Stimulated activated CD4-positive, alpha-beta T cell treated with anti-CD3 and anti-CD28 coated beads, Interleukin-15, amount 100 ng/mL, for 24 hours (primary cell): ENCODE measurements around the gene ENOX2.
"Not testable (repeated sequence)": the region's sequence is repeated elsewhere in the genome, so short reads cannot be mapped to it uniquely, and the experiment has no call there.

Experiments
- DNase-seq: peaks from one replicate; pipeline ENCODE4 v3.0.0-alpha.2; 2020

The ENOX2 gene

DNA sequence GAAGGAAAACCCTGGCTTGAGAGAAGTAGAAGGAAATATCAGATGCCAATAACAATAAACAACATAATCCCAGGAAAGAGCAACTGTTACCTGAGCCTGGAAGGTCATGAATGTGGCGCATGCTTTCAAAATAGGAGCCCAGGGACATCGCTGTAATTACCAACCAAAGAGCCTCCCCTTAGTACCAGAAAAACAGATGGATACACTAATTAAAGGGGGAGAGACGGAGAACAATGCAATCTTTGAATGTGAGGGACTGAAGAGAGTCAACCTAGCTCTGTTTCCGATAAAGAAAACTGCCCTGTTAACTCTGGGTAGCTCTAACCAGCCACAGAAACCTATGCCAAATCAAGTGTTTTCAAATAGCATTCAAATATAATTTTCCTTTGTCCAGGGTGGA lies 161.4 kb downstream of the ENOX2 start:
- no peak for DNase-seq

- no peak for DNase-seq
These were observed 161.9 kb downstream of the ENOX2 start for GRCh38 chrX:130741151-130741550.

GRCh38 chrX:130738638-130739195 lies 164.3 kb downstream of the ENOX2 start:
- DNase-seq: no peak

- no peak for DNase-seq
These were observed 168.3 kb downstream of the ENOX2 start for GRCh38 chrX:130734713-130735112.

DNA sequence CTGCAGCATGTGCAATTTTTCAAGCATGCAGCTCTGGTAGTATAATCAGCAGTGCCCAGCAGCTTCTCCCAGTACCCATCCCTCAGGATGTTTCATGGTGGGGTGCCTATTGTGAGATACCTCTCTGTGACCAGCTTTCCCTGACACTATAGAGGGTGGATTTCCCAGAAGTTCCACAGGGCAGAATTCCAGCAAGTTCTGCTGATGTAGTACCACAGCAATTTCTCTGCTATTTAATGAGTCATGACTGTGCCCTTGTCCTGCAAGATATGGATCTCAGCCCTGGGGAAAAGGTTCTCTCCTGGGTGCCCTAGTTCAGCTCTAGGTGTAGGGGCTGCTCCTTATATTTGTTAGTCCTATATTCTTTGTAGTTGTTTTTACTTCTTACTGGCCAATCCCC lies 174.8 kb downstream of the ENOX2 start:
- no peak for DNase-seq

- no peak for DNase-seq
These were observed 176.3 kb downstream of the ENOX2 start for GRCh38 chrX:130726661-130727060.

- no peak for DNase-seq
These were observed 177.5 kb downstream of the ENOX2 start for GRCh38 chrX:130725519-130725918.

- no peak for DNase-seq
These were observed 183.6 kb downstream of the ENOX2 start for GRCh38 chrX:130719413-130719812.

- no peak for DNase-seq
These were observed 184.9 kb downstream of the ENOX2 start for GRCh38 chrX:130718137-130718536.

GRCh38 chrX:130716781-130717413 lies 186.1 kb downstream of the ENOX2 start:
- no peak for DNase-seq

DNA sequence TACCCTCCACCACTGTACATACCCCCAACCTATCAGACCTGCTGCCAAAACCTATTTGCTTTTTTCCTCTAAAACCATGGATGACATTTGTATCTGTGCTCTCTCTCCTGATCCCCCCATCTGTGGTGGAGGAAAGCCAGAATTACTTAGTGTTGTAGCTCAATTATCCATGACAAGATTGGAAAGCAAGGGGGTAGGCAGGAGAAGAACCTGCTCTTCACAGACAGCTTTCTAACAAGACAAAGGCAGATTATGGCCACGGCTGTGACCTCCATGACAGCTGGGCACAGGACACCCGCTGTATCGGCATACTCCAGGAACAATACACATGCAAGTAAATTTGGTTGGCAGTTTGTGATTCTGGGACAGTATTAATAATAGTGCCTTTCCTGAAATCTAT lies 186.7 kb downstream of the ENOX2 start:
- no peak for DNase-seq

GRCh38 chrX:130715299-130715698 lies 187.7 kb downstream of the ENOX2 start:
- no peak for DNase-seq

DNA sequence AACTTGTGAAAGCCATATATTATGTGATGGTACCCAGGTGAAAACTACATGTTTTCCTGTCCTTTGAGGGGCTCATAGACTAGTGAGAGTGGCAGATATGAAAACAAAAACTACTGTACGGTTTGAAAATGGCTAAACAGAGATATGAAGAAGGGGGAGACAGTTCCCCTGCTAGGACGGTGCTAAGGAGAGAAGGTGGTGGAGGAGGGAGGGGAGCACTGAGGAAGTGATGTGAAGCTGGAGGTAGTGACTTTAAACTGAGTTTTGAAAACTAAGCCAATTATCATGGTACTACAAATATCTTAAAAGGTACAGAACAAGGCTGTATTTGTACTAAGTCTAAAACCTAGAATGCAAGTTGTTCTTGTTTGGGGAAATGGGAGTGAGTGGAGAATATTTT lies 188.3 kb downstream of the ENOX2 start:
- DNase-seq: no peak

GRCh38 chrX:130714135-130714534 lies 188.9 kb downstream of the ENOX2 start:
- DNase-seq: no peak

DNA sequence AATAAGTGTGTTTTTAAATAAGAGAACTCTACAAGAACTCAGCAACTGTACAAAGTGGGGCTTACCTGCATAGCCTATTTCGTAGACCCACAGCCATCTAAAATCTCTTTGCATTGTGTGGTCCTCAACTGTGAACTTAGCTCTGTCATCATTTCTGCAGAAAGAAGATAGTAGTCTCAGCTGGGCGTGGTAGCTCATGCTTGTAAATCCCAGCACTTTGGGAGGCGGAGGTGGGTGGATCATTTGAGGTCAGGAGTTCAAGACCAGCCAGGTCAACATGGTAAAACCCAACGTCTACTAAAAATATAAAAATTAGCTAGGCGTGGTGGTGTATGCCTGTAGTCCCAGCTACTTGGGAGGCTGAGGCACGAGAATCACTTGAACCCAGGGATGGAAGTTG lies 193.8 kb downstream of the ENOX2 start:
- DNase-seq: not testable (repeated sequence)

DNA sequence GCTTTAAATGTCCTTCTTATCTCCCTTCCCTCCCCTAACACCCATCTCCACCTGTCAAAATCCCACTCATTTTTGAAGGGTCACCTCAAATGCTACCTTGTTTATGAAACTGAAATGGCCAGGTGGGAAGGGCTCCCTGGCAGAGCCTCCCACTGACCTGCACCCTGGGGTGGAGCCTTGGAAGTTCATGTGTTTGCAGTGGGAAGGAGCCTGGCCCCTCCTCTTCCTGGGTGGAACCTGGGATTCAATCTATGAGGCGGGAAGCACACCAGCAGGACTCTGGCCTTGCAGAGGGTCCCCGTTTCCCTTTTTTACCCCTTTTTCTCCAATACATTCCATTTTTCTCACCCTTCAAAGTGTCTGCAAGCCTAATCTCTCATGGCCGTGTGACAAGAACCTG lies 197.4 kb downstream of the ENOX2 start:
- no peak for DNase-seq

- DNase-seq: no peak
These were observed 198.7 kb downstream of the ENOX2 start for GRCh38 chrX:130704053-130705038.

DNA sequence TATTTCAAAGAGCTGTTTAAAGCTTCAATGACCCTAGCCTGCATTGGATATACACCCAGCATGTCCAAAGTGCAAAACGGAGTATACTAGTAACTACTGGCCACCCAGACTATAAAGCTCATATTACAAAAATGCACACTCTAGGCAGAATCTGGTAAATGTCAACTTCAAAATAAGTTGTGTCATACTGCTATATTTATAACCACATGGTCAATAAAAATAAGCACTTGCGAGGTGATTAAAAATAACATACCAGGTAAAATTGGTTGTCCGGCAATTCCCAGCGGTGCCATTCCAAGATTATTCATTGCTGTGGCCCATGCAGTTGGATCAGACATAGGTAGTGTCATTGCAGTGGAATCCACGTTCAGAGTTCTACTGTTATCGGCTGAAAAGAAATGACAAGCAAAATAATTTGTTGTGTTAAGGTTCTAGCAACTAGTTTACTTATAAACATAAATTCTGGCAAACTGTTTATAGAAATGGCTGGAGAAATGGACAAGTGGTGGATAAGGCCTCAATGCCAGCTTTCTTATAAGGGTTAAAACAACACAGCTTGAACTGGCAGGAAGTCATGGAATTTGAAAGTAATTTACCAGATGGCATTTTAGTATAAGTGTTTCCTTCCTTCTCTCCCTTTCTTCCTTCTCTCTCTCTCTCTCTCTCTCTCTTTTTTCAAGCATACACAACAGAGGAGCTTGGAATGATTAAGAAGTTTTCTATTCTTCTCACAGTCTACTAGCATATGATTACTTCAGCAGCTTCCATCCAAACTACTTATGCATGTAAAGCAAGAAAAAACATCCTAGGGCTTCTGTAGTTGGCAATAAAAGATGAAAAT lies 199.9 kb downstream of the ENOX2 start:
- no peak for DNase-seq

DNA sequence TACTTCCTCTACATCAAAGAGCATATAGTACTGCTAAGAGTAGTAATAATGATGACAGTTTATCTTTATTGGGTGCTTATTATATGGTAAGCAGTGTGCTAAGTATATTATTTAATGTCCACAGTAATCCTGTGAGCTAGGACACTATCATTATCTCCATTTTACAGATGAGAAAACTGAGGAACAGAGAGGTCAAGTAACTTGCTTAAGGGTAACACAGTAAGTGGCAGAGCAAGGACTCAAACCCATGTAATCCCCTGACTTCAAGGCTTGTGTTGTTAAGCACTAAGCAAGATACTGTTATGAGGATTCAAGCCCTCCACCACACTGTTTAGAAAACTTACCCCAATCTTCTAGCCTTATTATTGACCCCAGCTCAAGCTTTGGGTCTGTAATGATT lies 202.4 kb downstream of the ENOX2 start:
- DNase-seq: no peak

DNA sequence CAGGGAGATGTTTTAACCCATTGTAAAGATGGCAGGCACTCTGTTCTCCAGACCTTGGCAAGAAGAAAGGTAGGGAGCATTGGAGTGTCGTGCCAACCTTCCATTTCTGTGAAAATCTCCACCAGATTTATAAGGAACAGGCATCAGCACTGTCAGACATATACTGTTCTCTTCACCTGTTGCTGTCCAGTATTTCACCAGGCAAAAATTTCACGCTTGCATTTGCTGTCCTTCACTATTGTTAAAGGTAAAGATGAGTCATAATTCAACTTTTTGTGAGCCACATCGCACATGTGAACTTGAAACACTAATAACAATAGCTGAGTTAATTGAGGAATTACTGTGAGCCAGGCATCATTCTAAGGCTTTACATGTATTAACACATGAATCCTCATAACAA lies 203.4 kb downstream of the ENOX2 start:
- no peak for DNase-seq

GRCh38 chrX:130696542-130696941 lies 206.5 kb downstream of the ENOX2 start:
- DNase-seq: no peak

GRCh38 chrX:130695931-130696330 lies 207.1 kb downstream of the ENOX2 start:
- DNase-seq: no peak

DNA sequence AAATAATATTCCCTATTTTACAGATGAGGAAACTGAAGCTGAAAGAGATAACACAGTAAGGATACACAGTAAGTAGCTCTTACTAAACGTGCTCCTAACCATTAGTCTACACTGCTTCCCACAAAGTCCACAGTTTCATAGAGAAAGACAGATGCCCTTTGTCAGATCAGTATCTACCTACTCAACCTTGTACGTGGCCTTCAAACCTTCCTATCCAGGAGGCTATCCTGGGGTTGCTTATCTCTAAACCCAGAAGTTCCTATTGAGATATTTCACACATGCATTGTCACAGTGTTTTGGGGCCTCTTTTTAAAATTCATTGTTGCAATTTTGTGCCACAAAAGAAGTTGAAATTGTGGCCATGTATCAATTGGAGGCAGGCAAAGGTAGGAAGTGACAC lies 208.0 kb downstream of the ENOX2 start:
- no peak for DNase-seq
